Memory B cell (primary cell): Measurements from ENCODE around the gene AAGAB.

Experiments
- ATAC-seq: fragments of 150-1000 bp; cut with Tn5 transposase; 2 replicates; pipeline ENCODE4 v1.10.0; 2021; ENCODE audit warnings: low read depth, mild to moderate bottlenecking, moderate library complexity
- DNase-seq, 2 donors: peaks; one replicate each; pipeline ENCODE4 v3.0.0; 2022; ENCODE audit warnings: low spot score in 2 of 2
- H3K27ac Mint-ChIP-seq: one replicate; pipeline ENCODE4 v1.8.0; 2022; ENCODE audit warnings: mild to moderate bottlenecking, moderate library complexity, mixed read lengths
- H3K27me3 Mint-ChIP-seq: one replicate; pipeline ENCODE4 v1.8.0; 2022; ENCODE audit warnings: mixed read lengths
- H3K36me3 Mint-ChIP-seq: one replicate; pipeline ENCODE4 v1.8.0; 2022; ENCODE audit warnings: mild to moderate bottlenecking, mixed read lengths
- H3K4me1 Mint-ChIP-seq: one replicate; pipeline ENCODE4 v1.8.0; 2022; ENCODE audit warnings: mixed read lengths
- H3K4me3 Mint-ChIP-seq: one replicate; pipeline ENCODE4 v1.8.0; 2022; ENCODE audit warnings: mild to moderate bottlenecking, moderate library complexity, mixed read lengths
- H3K9me3 Mint-ChIP-seq: one replicate; pipeline ENCODE4 v1.8.0; 2022; ENCODE audit warnings: mixed read lengths

Gene AAGAB

GRCh38 chr15:67185051-67185450 lies 69.4 kb downstream of the AAGAB start:
- peaks cover 33% of the 10 kb centered on the region for H3K36me3 Mint-ChIP-seq
- no peaks in the 10 kb centered on the region for H3K9me3 Mint-ChIP-seq
- ATAC-seq (no peak), DNase-seq (no peak)
- peaks cover 10% of the 10 kb centered on the region for H3K4me1 Mint-ChIP-seq
- peak overlapping the region; percentile 83 for H3K27ac Mint-ChIP-seq
- H3K4me3 Mint-ChIP-seq, result no peak overlapping the region
- H3K27me3 Mint-ChIP-seq, result no peaks in the 10 kb centered on the region

GRCh38 chr15:67184208-67184925 lies 70.1 kb downstream of the AAGAB start:
- Mint-ChIP-seq H3K36me3 (peaks cover 37% of the 10 kb centered on the region), H3K9me3 (no peaks in the 10 kb centered on the region), H3K4me1 (peaks cover 17% of the 10 kb centered on the region), H3K27me3 (no peaks in the 10 kb centered on the region), H3K4me3 (no peak overlapping the region), H3K27ac (peak overlapping the region; percentile 45)
- ATAC-seq, result no peak
- DNase-seq, result no peak

GRCh38 chr15:67183443-67184169 lies 70.9 kb downstream of the AAGAB start:
- Mint-ChIP-seq H3K27me3 (no peaks in the 10 kb centered on the region), H3K4me1 (peaks cover 17% of the 10 kb centered on the region), H3K4me3 (no peak overlapping the region), H3K36me3 (peaks cover 37% of the 10 kb centered on the region), H3K27ac (peak overlapping the region; percentile 38), H3K9me3 (no peaks in the 10 kb centered on the region)
- ATAC-seq (no peak), DNase-seq (no peak)

GRCh38 chr15:67181221-67181639 lies 73.2 kb downstream of the AAGAB start:
- Mint-ChIP-seq H3K27me3 (no peaks in the 10 kb centered on the region), H3K4me3 (no peak overlapping the region), H3K4me1 (peaks cover 17% of the 10 kb centered on the region), H3K36me3 (peaks cover 28% of the 10 kb centered on the region), H3K27ac (no peak overlapping the region), H3K9me3 (no peaks in the 10 kb centered on the region)
- ATAC-seq, result peak; percentile 48
- DNase-seq, result no peak

- H3K4me1 Mint-ChIP-seq, result peaks cover 15% of the 10 kb centered on the region
- no peak overlapping the region for H3K4me3 Mint-ChIP-seq
- H3K36me3 Mint-ChIP-seq, result peaks cover 24% of the 10 kb centered on the region
Observed at GRCh38 chr15:67180514-67181191, 73.8 kb downstream of the AAGAB start.

GRCh38 chr15:67180035-67180434 lies 74.4 kb downstream of the AAGAB start:
- peaks cover 19% of the 10 kb centered on the region for H3K36me3 Mint-ChIP-seq
- no peaks in the 10 kb centered on the region for H3K9me3 Mint-ChIP-seq
- no peak for ATAC-seq
- peak overlapping the region; percentile 35 for H3K27ac Mint-ChIP-seq
- peaks cover 11% of the 10 kb centered on the region for H3K4me1 Mint-ChIP-seq
- no peak overlapping the region for H3K4me3 Mint-ChIP-seq
- H3K27me3 Mint-ChIP-seq, result no peaks in the 10 kb centered on the region
- DNase-seq, result no peak

More at GRCh38 chr15:67180514-67181191, 73.8 kb downstream of the AAGAB start:
- DNase-seq (no peak), ATAC-seq (no peak)
- H3K27me3 Mint-ChIP-seq, result no peaks in the 10 kb centered on the region
- H3K27ac Mint-ChIP-seq, result peak overlapping the region; percentile 35
- H3K9me3 Mint-ChIP-seq, result no peaks in the 10 kb centered on the region

- DNase-seq (no peak), ATAC-seq (no peak)
- Mint-ChIP-seq H3K36me3 (peaks cover 17% of the 10 kb centered on the region), H3K9me3 (no peaks in the 10 kb centered on the region), H3K4me1 (peaks cover 15% of the 10 kb centered on the region), H3K4me3 (no peak overlapping the region), H3K27ac (peak overlapping the region; percentile 35), H3K27me3 (no peaks in the 10 kb centered on the region)
Observed at GRCh38 chr15:67179411-67179995, 75.0 kb downstream of the AAGAB start.

GRCh38 chr15:67178569-67179210 lies 75.8 kb downstream of the AAGAB start:
- Mint-ChIP-seq H3K36me3 (peaks cover 24% of the 10 kb centered on the region), H3K9me3 (no peaks in the 10 kb centered on the region), H3K4me1 (peaks cover 23% of the 10 kb centered on the region), H3K27me3 (no peaks in the 10 kb centered on the region), H3K27ac (no peak overlapping the region), H3K4me3 (no peak overlapping the region)
- no peak for DNase-seq
- no peak for ATAC-seq

- Mint-ChIP-seq H3K36me3 (peaks cover 33% of the 10 kb centered on the region), H3K27me3 (no peaks in the 10 kb centered on the region), H3K27ac (no peak overlapping the region), H3K4me1 (peaks cover 32% of the 10 kb centered on the region), H3K4me3 (no peak overlapping the region), H3K9me3 (no peaks in the 10 kb centered on the region)
- ATAC-seq, result no peak
- no peak for DNase-seq
Observed at GRCh38 chr15:67177752-67178151, 76.7 kb downstream of the AAGAB start.

GRCh38 chr15:67176195-67176971 lies 78.1 kb downstream of the AAGAB start:
- no peak for DNase-seq
- Mint-ChIP-seq H3K36me3 (peaks cover 38% of the 10 kb centered on the region), H3K4me1 (peaks cover 35% of the 10 kb centered on the region), H3K9me3 (no peaks in the 10 kb centered on the region), H3K27ac (peak overlapping the region; percentile 76), H3K27me3 (no peaks in the 10 kb centered on the region), H3K4me3 (no peak overlapping the region)
- no peak for ATAC-seq

GRCh38 chr15:67175643-67176071 lies 78.8 kb downstream of the AAGAB start:
- ATAC-seq (peak; percentile 64), DNase-seq (no peak)
- Mint-ChIP-seq H3K27ac (peak overlapping the region; percentile 76), H3K4me3 (no peak overlapping the region), H3K9me3 (no peaks in the 10 kb centered on the region), H3K27me3 (no peaks in the 10 kb centered on the region), H3K36me3 (peaks cover 42% of the 10 kb centered on the region), H3K4me1 (peaks cover 35% of the 10 kb centered on the region)

- peaks cover 36% of the 10 kb centered on the region for H3K4me1 Mint-ChIP-seq
- no peaks in the 10 kb centered on the region for H3K27me3 Mint-ChIP-seq
- no peak overlapping the region for H3K4me3 Mint-ChIP-seq
- H3K27ac Mint-ChIP-seq, result peak overlapping the region; percentile 76
- ATAC-seq, result no peak
- H3K9me3 Mint-ChIP-seq, result no peaks in the 10 kb centered on the region
- H3K36me3 Mint-ChIP-seq, result peaks cover 42% of the 10 kb centered on the region
- no peak for DNase-seq
Observed at GRCh38 chr15:67174864-67175573, 79.4 kb downstream of the AAGAB start.
